SK-N-MC (cell line): ENCODE results near the gene TAS2R13.

Experiments used
- DNase-seq: peaks from one replicate; pipeline ENCODE4 v3.0.0-alpha.2; 2011; ENCODE audit warnings: low read depth, low spot score
- H3K27ac ChIP-seq: fragments of 200-600 bp; sonication (generic); 2 replicates; pipeline ENCODE4 v1.5.1; 2016; ENCODE audit warnings: mixed run types
- H3K36me3 ChIP-seq: fragments of 200-600 bp; sonication (generic); 2 replicates; pipeline ENCODE4 v1.6.1; 2017; ENCODE audit warnings: antibody characterized with exemption, low read length, mixed read lengths; ENCODE audit not compliant: insufficient read depth
- H3K4me3 ChIP-seq: fragments of 200-600 bp; sonication (generic); 2 replicates; pipeline ENCODE4 v1.5.1; 2016
- H3K9ac ChIP-seq: fragments of 200-600 bp; sonication (generic); 2 replicates; pipeline ENCODE4 v1.8.0; 2017; ENCODE audit warnings: mixed run types, mixed read lengths; ENCODE audit not compliant: insufficient read length
- H3K9me3 ChIP-seq: fragments of 200-600 bp; sonication (generic); 2 replicates; pipeline ENCODE4 v1.6.1; 2017; ENCODE audit warnings: low read depth, mild to moderate bottlenecking, antibody characterized with exemption, low read length, moderate library complexity, mixed read lengths
- EZH2 ChIP-seq: fragments of 200-600 bp; sonication (generic); IDR thresholded peaks from one replicate; pipeline ENCODE4 v1.6.1; 2017; ENCODE audit warnings: antibody characterized with exemption
- FOXP2 ChIP-seq: optimal IDR thresholded peaks from 2 replicates; pipeline ENCODE3; 2011; ENCODE audit warnings: mild to moderate bottlenecking, moderate library complexity; ENCODE audit not compliant: insufficient read depth; ENCODE audit errors: extremely low read length, control extremely low read depth
- POLR2AphosphoS5 ChIP-seq: IDR thresholded peaks from 2 replicates; pipeline ENCODE4 v1.6.1; 2012; ENCODE audit warnings: mild to moderate bottlenecking, low read depth, low read length, borderline replicate concordance

Gene TAS2R13

GRCh38 chr12:10900530-10900929, 8.8 kb downstream of the TAS2R13 start:
- TF ChIP-seq EZH2 (no peak), POLR2AphosphoS5 (no peak), FOXP2 (no peak)
- Histone ChIP-seq H3K9me3 (peaks cover 3% of the 10 kb centered on the region; the same call in 1 of the 2 replicates), H3K4me3 (no peak overlapping the region), H3K9ac (no peak overlapping the region), H3K36me3 (no peaks in the 10 kb centered on the region), H3K27ac (no peak overlapping the region)
- DNase-seq, result no peak

- Histone ChIP-seq H3K36me3 (no peaks in the 10 kb centered on the region), H3K9ac (no peak overlapping the region), H3K4me3 (no peak overlapping the region), H3K9me3 (no peaks in the 10 kb centered on the region), H3K27ac (no peak overlapping the region)
- no peak for DNase-seq
- TF ChIP-seq EZH2 (no peak), POLR2AphosphoS5 (no peak), FOXP2 (no peak)
These were observed 12.5 kb downstream of the TAS2R13 start for GRCh38 chr12:10896854-10897253.

- H3K4me3 ChIP-seq, result no peak overlapping the region
- no peak overlapping the region for H3K9ac ChIP-seq
- no peak overlapping the region for H3K27ac ChIP-seq
- no peak for DNase-seq
- H3K9me3 ChIP-seq, result no peaks in the 10 kb centered on the region
- H3K36me3 ChIP-seq, result no peaks in the 10 kb centered on the region
- TF ChIP-seq EZH2 (no peak), POLR2AphosphoS5 (no peak), FOXP2 (no peak)
These were observed 17.4 kb downstream of the TAS2R13 start for GRCh38 chr12:10891937-10892336.

GRCh38 chr12:10889226-10889625, 20.1 kb downstream of the TAS2R13 start:
- H3K9me3 ChIP-seq, result no peaks in the 10 kb centered on the region

GRCh38 chr12:10884086-10884725, 25.2 kb downstream of the TAS2R13 start, which contains the start of gene PRH1:
TSS of gene PRH1 (minus strand) at chr12:10884255. CDS start at chr12:10884217, 38 bp downstream.
- DNase-seq, result no peak

More at GRCh38 chr12:10889226-10889625, 20.1 kb downstream of the TAS2R13 start:
- no peaks in the 10 kb centered on the region for H3K36me3 ChIP-seq
- no peak overlapping the region for H3K27ac ChIP-seq
- no peak for DNase-seq
- no peak overlapping the region for H3K4me3 ChIP-seq
- no peak overlapping the region for H3K9ac ChIP-seq
- TF ChIP-seq POLR2AphosphoS5 (no peak), FOXP2 (no peak), EZH2 (no peak)

GRCh38 chr12:10873378-10873777, 36.0 kb downstream of the TAS2R13 start:
- no peak for DNase-seq
- Histone ChIP-seq H3K27ac (no peak overlapping the region), H3K9me3 (no peaks in the 10 kb centered on the region), H3K36me3 (peaks cover 5% of the 10 kb centered on the region; the same call in 1 of the 2 replicates), H3K9ac (no peak overlapping the region), H3K4me3 (no peak overlapping the region)
- TF ChIP-seq FOXP2, result no peak
- no peak for TF ChIP-seq EZH2
- no peak for TF ChIP-seq POLR2AphosphoS5

More at GRCh38 chr12:10884086-10884725, 25.2 kb downstream of the TAS2R13 start, which contains the start of gene PRH1:
- Histone ChIP-seq H3K27ac (no peak within 1 kb of the TSS), H3K4me3 (no peak within 1 kb of the TSS), H3K36me3 (no peaks in the 10 kb centered on the region), H3K9ac (no peak within 1 kb of the TSS), H3K9me3 (no peaks in the 10 kb centered on the region)
- TF ChIP-seq EZH2 (no peak), FOXP2 (no peak), POLR2AphosphoS5 (no peak)

- no peak overlapping the region for H3K9ac ChIP-seq
- TF ChIP-seq FOXP2 (no peak), POLR2AphosphoS5 (no peak), EZH2 (no peak)
These were observed 42.0 kb downstream of the TAS2R13 start for GRCh38 chr12:10867381-10867780.

GRCh38 chr12:10863512-10864218, 45.7 kb downstream of the TAS2R13 start:
- DNase-seq, result no peak
- Histone ChIP-seq H3K36me3 (peaks cover 5% of the 10 kb centered on the region; the same call in 1 of the 2 replicates), H3K9ac (no peak overlapping the region), H3K4me3 (no peak overlapping the region), H3K27ac (no peak overlapping the region), H3K9me3 (0 out of 2 replicates have a peak, but pooled peaks cover 4% of the 10 kb centered on the region)
- TF ChIP-seq FOXP2 (no peak), EZH2 (no peak), POLR2AphosphoS5 (no peak)

More at GRCh38 chr12:10867381-10867780, 42.0 kb downstream of the TAS2R13 start:
- H3K4me3 ChIP-seq, result no peak overlapping the region
- no peaks in the 10 kb centered on the region for H3K9me3 ChIP-seq
- DNase-seq, result no peak
- no peak overlapping the region for H3K27ac ChIP-seq
- no peaks in the 10 kb centered on the region for H3K36me3 ChIP-seq
